Parathyroid adenoma (tissue), 2 donors: ENCODE data around the gene SLC39A11.
"Not testable (repeated sequence)": the region's sequence is repeated elsewhere in the genome, so short reads cannot be mapped to it uniquely, and the experiment has no call there.

Experiments
- H2AFZ ChIP-seq: fragments of 300-600 bp; sonication (generic); one replicate; pipeline ENCODE4 v1.7.0; 2017; ENCODE audit warnings: antibody characterized with exemption, mild to moderate bottlenecking
- H3K27ac ChIP-seq: fragments of 300-600 bp; sonication (generic); one replicate; pipeline ENCODE4 v1.7.0; 2017
- H3K27me3 ChIP-seq: fragments of 300-600 bp; sonication (generic); one replicate; pipeline ENCODE4 v1.7.0; 2017; ENCODE audit warnings: low read length; ENCODE audit not compliant: control insufficient read depth, insufficient read depth
- H3K36me3 ChIP-seq: fragments of 300-600 bp; sonication (generic); one replicate; pipeline ENCODE4 v1.7.0; 2017; ENCODE audit warnings: low read length; ENCODE audit not compliant: control insufficient read depth, insufficient read depth
- H3K4me1 ChIP-seq: fragments of 300-600 bp; sonication (generic); one replicate; pipeline ENCODE4 v1.7.0; 2017; ENCODE audit warnings: control low read depth
- H3K4me2 ChIP-seq: fragments of 300-600 bp; sonication (generic); one replicate; pipeline ENCODE4 v1.7.0; 2017; ENCODE audit warnings: low read length
- H3K4me3 ChIP-seq: fragments of 300-600 bp; sonication (generic); one replicate; pipeline ENCODE4 v1.7.0; 2017; ENCODE audit warnings: low read depth, low read length
- H3K79me2 ChIP-seq: fragments of 300-600 bp; sonication (generic); one replicate; pipeline ENCODE4 v1.7.0; 2017; ENCODE audit warnings: control low read depth
- H3K9ac ChIP-seq: fragments of 300-600 bp; sonication (generic); one replicate; pipeline ENCODE4 v1.7.0; 2017; ENCODE audit warnings: mild to moderate bottlenecking
- H3K9me3 ChIP-seq: fragments of 300-600 bp; sonication (generic); one replicate; pipeline ENCODE4 v1.7.0; 2017; ENCODE audit warnings: low read length; ENCODE audit not compliant: control insufficient read depth
- CTCF ChIP-seq: fragments of 300-600 bp; sonication (generic); IDR thresholded peaks from one replicate; pipeline ENCODE4 v1.7.0; 2017; ENCODE audit warnings: antibody characterized with exemption, mild to moderate bottlenecking
- donor health status: primary hyperparathyroidism.

SLC39A11 gene

GRCh38 chr17:72711521-72712310 is 380.8 kb downstream of the SLC39A11 start:
- no peak overlapping the region for H2AFZ ChIP-seq
- H3K79me2 ChIP-seq, result no peaks in the 10 kb centered on the region
- no peak overlapping the region for H3K9ac ChIP-seq
- TF ChIP-seq CTCF, result no peak
- H3K4me3 ChIP-seq, result no peak overlapping the region
- H3K4me2 ChIP-seq, result no peak overlapping the region
- no peaks in the 10 kb centered on the region for H3K27me3 ChIP-seq
- no peaks in the 10 kb centered on the region for H3K4me1 ChIP-seq
- H3K36me3 ChIP-seq, result no peaks in the 10 kb centered on the region
- no peaks in the 10 kb centered on the region for H3K9me3 ChIP-seq
- H3K27ac ChIP-seq, result no peak overlapping the region

DNA sequence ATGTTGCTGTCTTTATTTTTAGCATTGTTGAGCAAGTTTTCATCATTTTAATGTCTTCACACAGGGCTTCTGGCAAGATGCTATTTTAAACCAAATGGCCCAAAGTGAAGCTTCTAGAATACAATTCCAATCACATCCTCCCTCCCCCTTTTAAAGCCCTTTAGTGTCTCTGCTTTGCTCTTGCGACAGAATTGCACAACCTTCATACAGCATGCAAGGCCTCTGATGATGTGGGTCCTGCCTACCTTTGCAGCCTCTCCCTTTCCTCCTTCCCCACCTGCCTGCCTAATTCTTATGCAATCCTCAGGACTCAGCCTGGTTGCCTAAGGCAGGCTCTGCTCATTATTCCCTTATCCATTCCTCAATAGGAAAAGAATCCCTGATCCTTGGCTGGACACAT is 381.7 kb downstream of the SLC39A11 start:
- Histone ChIP-seq H3K36me3 (no peaks in the 10 kb centered on the region), H3K27me3 (no peaks in the 10 kb centered on the region), H3K27ac (no peak overlapping the region), H2AFZ (no peak overlapping the region), H3K9me3 (no peaks in the 10 kb centered on the region), H3K9ac (no peak overlapping the region), H3K4me1 (no peaks in the 10 kb centered on the region), H3K79me2 (no peaks in the 10 kb centered on the region), H3K4me2 (no peak overlapping the region), H3K4me3 (no peak overlapping the region)
- TF ChIP-seq CTCF, result no peak

DNA sequence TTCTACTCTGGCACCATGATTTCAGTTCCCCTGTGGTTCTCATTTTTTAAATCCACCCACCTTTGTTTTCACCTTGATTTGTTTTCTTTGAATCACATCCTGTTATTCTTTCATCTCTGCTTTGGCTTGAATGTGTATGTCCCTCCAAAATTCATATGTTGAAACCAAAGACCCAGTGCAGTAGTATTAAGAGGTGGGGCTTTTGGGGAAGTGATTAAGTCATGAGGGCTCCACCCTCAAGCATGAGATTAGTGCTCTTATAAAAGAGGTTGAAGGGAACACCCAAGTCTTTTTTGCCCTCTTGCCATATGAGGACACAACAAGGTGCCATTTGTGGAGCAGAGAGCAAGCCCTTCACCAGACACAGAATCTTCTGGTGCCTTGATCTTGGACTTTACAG is 382.3 kb downstream of the SLC39A11 start:
- no peak overlapping the region for H3K4me3 ChIP-seq
- no peak overlapping the region for H2AFZ ChIP-seq
- H3K79me2 ChIP-seq, result no peaks in the 10 kb centered on the region
- H3K27me3 ChIP-seq, result no peaks in the 10 kb centered on the region
- H3K36me3 ChIP-seq, result no peaks in the 10 kb centered on the region
- H3K4me2 ChIP-seq, result no peak overlapping the region
- no peaks in the 10 kb centered on the region for H3K4me1 ChIP-seq
- no peak overlapping the region for H3K9ac ChIP-seq
- H3K9me3 ChIP-seq, result no peaks in the 10 kb centered on the region
- H3K27ac ChIP-seq, result no peak overlapping the region
- TF ChIP-seq CTCF, result no peak

DNA sequence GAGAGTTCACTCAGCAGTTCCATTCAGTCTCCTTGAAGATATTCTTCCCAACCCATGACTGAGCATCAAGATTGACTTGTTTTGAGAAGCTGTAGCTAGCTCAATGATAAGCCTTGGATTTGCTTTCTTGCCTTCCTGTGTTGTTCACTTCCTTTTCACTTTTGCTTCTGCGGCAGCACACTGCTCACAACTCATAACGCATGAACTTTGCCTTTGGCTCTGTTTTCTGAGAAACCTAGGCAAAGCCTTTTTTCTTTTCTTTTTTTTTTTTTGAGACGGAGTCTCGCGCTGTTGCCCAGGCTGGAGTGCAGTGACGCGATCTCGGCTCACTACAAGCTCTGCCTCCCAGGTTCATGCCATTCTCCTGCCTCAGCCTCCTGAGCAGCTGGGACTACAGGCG is 383.8 kb downstream of the SLC39A11 start:
- H3K9ac ChIP-seq, H3K4me2 ChIP-seq, H3K4me3 ChIP-seq, H2AFZ ChIP-seq, H3K27me3 ChIP-seq, H3K4me1 ChIP-seq, H3K9me3 ChIP-seq, H3K36me3 ChIP-seq, H3K79me2 ChIP-seq, H3K27ac ChIP-seq: not testable (repeated sequence)

- no peak overlapping the region for H2AFZ ChIP-seq
- no peak overlapping the region for H3K4me3 ChIP-seq
- no peak overlapping the region for H3K9ac ChIP-seq
- H3K4me2 ChIP-seq, result no peak overlapping the region
- TF ChIP-seq CTCF, result no peak
- H3K9me3 ChIP-seq, result no peaks in the 10 kb centered on the region
- no peaks in the 10 kb centered on the region for H3K79me2 ChIP-seq
- H3K36me3 ChIP-seq, result no peaks in the 10 kb centered on the region
- H3K4me1 ChIP-seq, result no peaks in the 10 kb centered on the region
- H3K27me3 ChIP-seq, result no peaks in the 10 kb centered on the region
- no peak overlapping the region for H3K27ac ChIP-seq
These were observed 384.6 kb downstream of the SLC39A11 start for GRCh38 chr17:72707881-72708280.
